K562 (cell line): Measurements from ENCODE around the gene TRAPPC4. TPM values are rescaled to one million over a fixed set of nuclear protein-coding genes. Genes with fewer than 3 reads are reported as not detected.

Experiments used
- ATAC-seq: fragments of 200-7000 bp; cut with Tn5 transposase; 3 replicates; pipeline ENCODE4 v1.9.1; 2020; ENCODE audit warnings: moderate library complexity
- BruUV-seq: library from RNA; stranded (reverse); fragments of 400-500 nt; replicated peaks from 2 replicates; lab custom pipeline; 2021; lab: Mats Ljungman, UMichigan
- CTCF ChIA-PET: fragments of 300-600 bp; formaldehyde crosslinking; extraction: SDS; loops from one replicate; lab custom pipeline; 2021; ENCODE audit warnings: low intra/inter-chr PET ratio; lab: Yijun Ruan, JAX
- POLR2A ChIA-PET: fragments of 300-600, 350-650 bp; sonication (Branson Sonifier 250); formaldehyde crosslinking; extraction: SDS; loops from one replicate; lab custom pipeline; 2021; ENCODE audit warnings: antibody characterized with exemption, inconsistent platforms; lab: Yijun Ruan, JAX
- DNase-seq, 4 experiments: peaks; one replicate each; pipeline versions ENCODE4 v3.0.0 to v3.0.0-alpha.2; 2011 to 2018; ENCODE audit warnings: low spot score in 3 of 4, mixed read lengths in 3 of 4; ENCODE audit errors: extremely low read depth in 1 of 4
- FAIRE-seq: peaks from 2 replicates; lab custom pipeline; 2011; peaks lifted over from hg19 to GRCh38; lab: Jason Lieb, UNC
- H2AFZ ChIP-seq: 2 replicates; pipeline ENCODE4 v1.6.0; 2011; ENCODE audit warnings: low read depth, low read length, control low read depth, inconsistent platforms
- H3K27ac ChIP-seq: fragments of 200-600 bp; 3 replicates; pipeline ENCODE4 v1.8.0; 2011; ENCODE audit warnings: low read depth, mild to moderate bottlenecking, control low read depth, inconsistent platforms, low read length, moderate library complexity, mixed read lengths; ENCODE audit errors: extremely low read depth
- H3K27me3 ChIP-seq, 2 experiments: fragments of 300-600 bp in 1 of 2; 2 replicates in 1 of 2; 3 replicates in 1 of 2; pipeline versions ENCODE4 v1.6.0 to v1.8.0; 2011; ENCODE audit warnings: inconsistent platforms in 2 of 2, low read length in 2 of 2, mild to moderate bottlenecking in 1 of 2, mixed read lengths in 1 of 2, moderate library complexity in 1 of 2; ENCODE audit not compliant: control insufficient read depth in 2 of 2, insufficient read depth in 2 of 2
- H3K36me3 ChIP-seq: fragments of 300-600 bp; 3 replicates; pipeline ENCODE4 v1.8.0; 2011; ENCODE audit warnings: mild to moderate bottlenecking, low read length, inconsistent platforms; ENCODE audit not compliant: control insufficient read depth, insufficient read depth
- H3K4me1 ChIP-seq, 2 experiments: fragments of 200-600 bp in 1 of 2; replicated peaks in 1 of 2; 2 replicates in 1 of 2; 3 replicates in 1 of 2; pipeline versions ENCODE4 v1.5.1 to v1.8.0; 2011; ENCODE audit warnings: inconsistent platforms in 2 of 2, low read length in 2 of 2, mild to moderate bottlenecking in 1 of 2, mixed read lengths in 1 of 2, moderate library complexity in 1 of 2; ENCODE audit not compliant: control insufficient read depth in 2 of 2, insufficient read depth in 2 of 2
- H3K4me2 ChIP-seq: 2 replicates; pipeline ENCODE4 v1.6.1; 2011; ENCODE audit warnings: low read length, control low read depth, inconsistent platforms, mixed read lengths; ENCODE audit not compliant: insufficient read depth
- H3K4me3 ChIP-seq: fragments of 200-600 bp; sonication (generic), shearing (Covaris generic); 2 replicates; pipeline ENCODE4 v1.5.1; 2016; ENCODE audit warnings: control low read depth, inconsistent platforms
- H3K79me2 ChIP-seq: fragments of 200-600 bp; 3 replicates; pipeline ENCODE4 v1.8.0; 2011; ENCODE audit warnings: low read length, inconsistent platforms; ENCODE audit not compliant: control insufficient read depth, insufficient read depth
- H3K9ac ChIP-seq, 2 experiments: 2 replicates each; pipeline versions ENCODE4 v1.6.0 to v1.6.1; 2011; ENCODE audit warnings: low read depth in 2 of 2, low read length in 2 of 2, control low read depth in 1 of 2, inconsistent platforms in 1 of 2, mild to moderate bottlenecking in 1 of 2, mixed read lengths in 1 of 2; ENCODE audit not compliant: insufficient read depth in 1 of 2
- H3K9me1 ChIP-seq: one replicate; pipeline ENCODE4 v1.6.0; 2011; ENCODE audit warnings: inconsistent platforms, mild to moderate bottlenecking, low read length, moderate library complexity; ENCODE audit not compliant: control insufficient read depth, insufficient read depth
- H3K9me3 ChIP-seq: replicated peaks from 2 replicates; pipeline ENCODE4 v1.5.1; 2011; ENCODE audit warnings: low read depth, low read length, inconsistent platforms; ENCODE audit not compliant: control insufficient read depth, insufficient read depth
- H4K20me1 ChIP-seq: replicated peaks from 2 replicates; pipeline ENCODE4 v1.6.1; 2011; ENCODE audit warnings: low read length, inconsistent platforms, mixed read lengths; ENCODE audit not compliant: control insufficient read depth, insufficient read depth
- EGR1 ChIP-seq: fragments of 450-650 bp; conservative IDR thresholded peaks from 2 replicates; pipeline ENCODE4 v1.6.1; 2017; ENCODE audit warnings: mild to moderate bottlenecking
- MAFK ChIP-seq: IDR thresholded peaks from 2 replicates; pipeline ENCODE4 v1.6.1; 2011; ENCODE audit warnings: low read length, improper control_type of control experiment
- NFIX ChIP-seq: fragments of 250-450 bp; sonication (Bioruptor Pico); IDR thresholded peaks from 2 replicates; pipeline ENCODE4 v1.4.0; 2020; ENCODE audit warnings: low read depth, mild to moderate bottlenecking, moderate library complexity
- ZNF444 ChIP-seq: fragments of 250-450 bp; sonication (Bioruptor Pico); IDR thresholded peaks from 2 replicates; pipeline ENCODE4 v1.4.0; 2020; ENCODE audit warnings: mild to moderate bottlenecking, moderate library complexity
- ZNF449 ChIP-seq: fragments of 250-450 bp; sonication (Bioruptor Pico); IDR thresholded peaks from 2 replicates; pipeline ENCODE4 v1.8.0; 2022; ENCODE audit warnings: moderate library complexity, mild to moderate bottlenecking, inconsistent platforms
- WGBS: fragments of 100-300 bp; shearing (Covaris generic); methylation state at CpG from one replicate; pipeline ENCODE4 v1.1.6; 2016; ENCODE audit warnings: low coverage, mixed read lengths; ENCODE audit not compliant: insufficient coverage; ENCODE audit errors: missing lambda C conversion rate; 5-methylcytosine and 5-hydroxymethylcytosine counted together
- in situ Hi-C: fragments of 300-500 bp; cut with MboI; formaldehyde crosslinking; loops from 4 replicates; pipeline ENCODE4 v1.15.0; 2018; ENCODE audit warnings: inconsistent platforms, mixed read lengths
- intact Hi-C: fragments of 100-400 bp; cut with micrococcal nuclease; formaldehyde crosslinking; loops from 2 replicates; pipeline ENCODE4 v1.14.2; 2022
- polyA plus RNA-seq, 8 experiments: library from polyadenylated mRNA; depleted of rRNA in 4 of 8; stranded (reverse) in 5 of 8; unstranded in 3 of 8; fragments of >200 nt; fragmentation: Nextera tagmentation in 2 of 8; fragmentation: Illumina TruSeq in 1 of 8; extraction: Ambion mirVana in 2 of 8; extraction: Trizol in 1 of 8; gene quantifications; 2 replicates each; pipeline versions ENCODE4 v1.2.1 to v1.2.3, GENCODE V29; 2011 to 2014; ENCODE audit warnings: inconsistent platforms in 1 of 8, missing spikeins in 1 of 8
- total RNA-seq, 7 experiments: library from RNA; depleted of rRNA in 6 of 7; stranded (reverse); fragments of >200 nt in 6 of 7; fragmentation: Illumina TruSeq in 2 of 7; extraction: Trizol in 2 of 7; gene quantifications; 2 replicates each; pipeline versions ENCODE4 v1.2.1 to v1.2.3, GENCODE V29; 2011 to 2021; ENCODE audit warnings: low replicate concordance in 1 of 7

Gene TRAPPC4
- total and polyA plus RNA-seq, 9 of the 15 experiments (the other 6 are each of a cell fraction or from before 2014, with no cell fraction given), result 121 to 524 (median 142) TPM

- POLR2A ChIA-PET, result interaction anchor here (0.6 to 1.5 kb wide), 2 partner anchors 9 to 49 kb away, joined by 3 to 4 read pairs; no protein-coding TSS in a partner anchor
Measured at GRCh38 chr11:119006656-119007055, 11.9 kb upstream of the TRAPPC4 start.

More at GRCh38 chr11:119006656-119007055, 11.9 kb upstream of the TRAPPC4 start:
- 61% methylated on average over 3 of the region's 4 CpGs for WGBS
- DNase-seq (no peak), FAIRE-seq (no peak), ATAC-seq (no peak)
- Histone ChIP-seq H3K9ac (no peak overlapping the region), H3K79me2 (0 out of 3 replicates have a peak, but pooled peaks cover 2% of the 10 kb centered on the region), H3K9me1 (no peaks in the 10 kb centered on the region), H3K27ac (no peak overlapping the region), H3K36me3 (peaks cover 45% of the 10 kb centered on the region; the same call in 2 of the 3 replicates), H2AFZ (no peak overlapping the region), H3K27me3 (no peaks in the 10 kb centered on the region), H3K4me2 (no peak overlapping the region), H3K4me1 (peaks cover 0 to 3% of the 10 kb centered on the region in 2 experiments; a peak in 1 of 5 replicates), H3K4me3 (no peak overlapping the region), H4K20me1 (no peaks in the 10 kb centered on the region), H3K9me3 (no peaks in the 10 kb centered on the region)
- no TSS peak for BruUV-seq
- intact Hi-C loops, result no loop called here
- in situ Hi-C loops, result no loop called here
- CTCF ChIA-PET, result no interaction called here
- TF ChIP-seq MAFK (no peak), ZNF444 (CRISPR knock-in tag) (no peak), ZNF449 (CRISPR knock-in tag) (no peak), EGR1 (peak; percentile 33; the same call in 1 of the 2 replicates), NFIX (CRISPR knock-in tag) (no peak)
